GM12865 (cell line): ENCODE results near the gene LRTM2.

Source experiments
- DNase-seq: peaks from one replicate; pipeline ENCODE4 v3.0.0; 2010; ENCODE audit warnings: low read depth
- H3K4me3 ChIP-seq: 2 replicates; pipeline ENCODE4 v1.5.1; 2011; ENCODE audit warnings: mild to moderate bottlenecking, low read depth, low read length, control low read depth
- TF ChIP-seq, protein P1 (sequence below): IDR thresholded peaks from 2 replicates; pipeline ENCODE4 v1.5.1; 2011; ENCODE audit warnings: low read length, control low read depth, low read depth, inconsistent platforms; ENCODE audit not compliant: insufficient read depth; ENCODE audit errors: missing control alignments

Gene LRTM2

DNA sequence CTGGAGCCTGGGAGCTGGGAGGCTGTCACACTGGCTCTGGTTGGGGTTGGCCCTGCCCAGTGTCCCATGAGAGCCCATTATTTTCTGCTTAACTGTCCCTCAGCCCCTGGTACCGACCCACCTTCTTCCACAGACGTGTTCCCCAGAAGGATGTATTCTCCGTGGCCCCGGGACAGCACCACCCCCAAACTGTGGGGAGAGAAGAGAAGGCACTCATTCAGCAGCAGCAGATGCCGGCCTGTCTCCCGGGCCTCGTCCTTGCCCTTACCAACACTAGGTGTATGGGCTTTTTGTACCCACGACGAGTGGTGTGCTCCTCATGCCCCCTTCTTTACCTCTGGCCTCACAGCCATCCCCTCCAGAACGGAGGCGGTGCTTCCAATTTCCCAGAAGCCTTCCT lies 38.1 kb downstream of the LRTM2 start:
- TF ChIP-seq, protein P1, sequence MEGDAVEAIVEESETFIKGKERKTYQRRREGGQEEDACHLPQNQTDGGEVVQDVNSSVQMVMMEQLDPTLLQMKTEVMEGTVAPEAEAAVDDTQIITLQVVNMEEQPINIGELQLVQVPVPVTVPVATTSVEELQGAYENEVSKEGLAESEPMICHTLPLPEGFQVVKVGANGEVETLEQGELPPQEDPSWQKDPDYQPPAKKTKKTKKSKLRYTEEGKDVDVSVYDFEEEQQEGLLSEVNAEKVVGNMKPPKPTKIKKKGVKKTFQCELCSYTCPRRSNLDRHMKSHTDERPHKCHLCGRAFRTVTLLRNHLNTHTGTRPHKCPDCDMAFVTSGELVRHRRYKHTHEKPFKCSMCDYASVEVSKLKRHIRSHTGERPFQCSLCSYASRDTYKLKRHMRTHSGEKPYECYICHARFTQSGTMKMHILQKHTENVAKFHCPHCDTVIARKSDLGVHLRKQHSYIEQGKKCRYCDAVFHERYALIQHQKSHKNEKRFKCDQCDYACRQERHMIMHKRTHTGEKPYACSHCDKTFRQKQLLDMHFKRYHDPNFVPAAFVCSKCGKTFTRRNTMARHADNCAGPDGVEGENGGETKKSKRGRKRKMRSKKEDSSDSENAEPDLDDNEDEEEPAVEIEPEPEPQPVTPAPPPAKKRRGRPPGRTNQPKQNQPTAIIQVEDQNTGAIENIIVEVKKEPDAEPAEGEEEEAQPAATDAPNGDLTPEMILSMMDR, result no peak
- no peak for DNase-seq

DNA sequence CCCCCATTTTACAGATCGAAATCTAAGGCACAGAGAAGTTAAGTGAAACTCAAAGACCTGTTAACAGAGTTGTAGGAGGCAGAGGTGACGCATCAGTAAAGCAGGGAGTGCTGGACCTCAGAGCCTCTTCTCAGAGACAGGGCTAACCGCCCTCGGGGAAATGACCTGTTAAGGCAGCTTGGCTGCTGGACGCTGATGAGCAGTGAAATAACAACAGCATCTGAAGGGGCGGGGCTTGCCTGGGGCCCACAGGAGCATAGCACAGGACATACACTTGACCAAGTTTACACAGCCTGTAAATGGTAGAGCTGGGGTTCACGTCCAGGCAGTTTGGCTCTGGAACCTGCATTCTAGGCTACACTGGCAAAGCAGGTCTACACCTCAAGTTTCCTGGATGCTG lies 39.3 kb downstream of the LRTM2 start:
- DNase-seq, result no peak
- TF ChIP-seq, protein P1, result no peak
- H3K4me3 ChIP-seq, result no peak overlapping the region

More for the DNA sequence above, 38.1 kb downstream of the LRTM2 start:
- no peak overlapping the region for H3K4me3 ChIP-seq

DNA sequence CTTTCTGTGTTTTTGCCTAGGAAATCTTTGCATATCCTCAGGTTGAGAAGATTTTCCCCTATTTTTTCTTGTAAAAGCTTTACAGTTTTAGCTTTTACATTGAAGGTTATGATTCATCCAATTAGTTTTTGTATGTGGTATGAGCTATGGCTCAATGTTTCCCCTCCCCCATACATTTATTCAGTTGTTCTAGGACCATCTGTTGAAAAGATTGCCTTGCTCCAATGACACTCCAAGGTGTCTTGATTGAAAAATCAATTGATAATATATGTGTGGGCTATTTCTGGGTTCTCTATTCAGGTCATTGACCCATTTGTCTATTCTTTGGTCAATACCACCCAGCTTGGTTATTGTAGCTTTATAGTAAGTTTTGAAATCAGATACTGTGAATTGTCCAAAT lies 42.6 kb downstream of the LRTM2 start:
- DNase-seq, result no peak
- TF ChIP-seq, protein P1, result no peak
- no peak overlapping the region for H3K4me3 ChIP-seq

DNA sequence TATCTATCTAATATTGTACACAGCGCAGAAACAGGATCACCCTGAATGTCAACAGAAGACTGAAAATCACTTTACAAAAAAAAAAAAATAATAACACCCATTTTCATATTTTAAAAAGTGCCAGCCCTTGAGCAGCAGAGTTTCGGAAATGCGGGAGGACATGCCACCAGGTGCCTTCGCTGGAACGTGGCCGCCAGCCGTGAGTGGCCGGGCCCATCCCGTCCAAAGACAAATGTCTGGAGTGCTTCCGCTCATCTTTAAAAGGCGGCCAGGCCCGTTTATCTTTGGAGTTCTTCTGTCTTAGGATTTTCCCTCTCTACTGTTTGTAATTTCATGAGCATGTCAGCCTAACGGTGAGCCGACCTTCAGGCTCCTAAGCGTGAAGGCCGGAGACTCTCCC lies 43.5 kb downstream of the LRTM2 start:
- TF ChIP-seq, protein P1, result no peak
- DNase-seq, result no peak
- H3K4me3 ChIP-seq, result no peak overlapping the region

DNA sequence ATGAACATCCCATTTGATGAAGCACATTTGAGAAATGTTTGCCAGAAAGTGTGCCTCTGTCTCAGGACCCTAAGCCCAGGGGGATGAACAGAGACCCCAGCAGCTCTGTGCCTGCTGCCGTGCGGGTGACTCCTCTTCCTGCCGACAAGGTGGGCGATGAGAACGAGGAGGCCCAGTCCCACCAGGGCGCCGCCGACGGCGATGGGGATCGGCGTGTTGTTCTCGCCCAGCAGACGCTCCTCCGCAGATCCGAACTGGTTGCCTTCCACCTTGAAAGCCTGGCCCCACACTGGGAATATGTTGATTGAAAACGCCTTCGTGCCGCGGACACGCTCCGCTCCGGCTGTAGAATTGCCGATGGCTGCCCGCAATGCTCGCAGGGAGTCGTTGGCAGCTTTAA lies 44.1 kb downstream of the LRTM2 start:
- no peak for DNase-seq
- no peak overlapping the region for H3K4me3 ChIP-seq
- TF ChIP-seq, protein P1, result no peak

DNA sequence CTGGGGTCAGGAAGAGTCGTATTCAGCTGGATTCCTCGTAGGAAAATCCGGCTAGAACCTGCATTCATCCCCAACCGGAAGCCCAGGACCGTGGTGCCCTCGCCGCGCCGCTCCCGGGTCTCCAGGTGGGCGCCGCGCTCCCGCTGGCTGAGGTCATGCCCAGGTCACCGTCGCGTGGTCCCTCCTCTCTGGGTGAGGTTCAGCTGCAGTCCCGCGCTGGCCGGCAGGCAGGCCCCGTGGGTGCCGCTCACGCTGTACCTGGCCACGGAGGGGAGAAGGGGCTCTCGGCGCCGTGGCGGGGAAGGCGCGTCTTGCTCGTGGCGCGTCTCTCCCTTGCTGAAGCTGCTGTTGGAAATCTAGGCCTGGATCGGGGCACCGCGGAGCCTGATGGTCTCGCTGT lies 44.5 kb downstream of the LRTM2 start:
- H3K4me3 ChIP-seq, result no peak overlapping the region
- DNase-seq, result no peak
- TF ChIP-seq, protein P1, result no peak

DNA sequence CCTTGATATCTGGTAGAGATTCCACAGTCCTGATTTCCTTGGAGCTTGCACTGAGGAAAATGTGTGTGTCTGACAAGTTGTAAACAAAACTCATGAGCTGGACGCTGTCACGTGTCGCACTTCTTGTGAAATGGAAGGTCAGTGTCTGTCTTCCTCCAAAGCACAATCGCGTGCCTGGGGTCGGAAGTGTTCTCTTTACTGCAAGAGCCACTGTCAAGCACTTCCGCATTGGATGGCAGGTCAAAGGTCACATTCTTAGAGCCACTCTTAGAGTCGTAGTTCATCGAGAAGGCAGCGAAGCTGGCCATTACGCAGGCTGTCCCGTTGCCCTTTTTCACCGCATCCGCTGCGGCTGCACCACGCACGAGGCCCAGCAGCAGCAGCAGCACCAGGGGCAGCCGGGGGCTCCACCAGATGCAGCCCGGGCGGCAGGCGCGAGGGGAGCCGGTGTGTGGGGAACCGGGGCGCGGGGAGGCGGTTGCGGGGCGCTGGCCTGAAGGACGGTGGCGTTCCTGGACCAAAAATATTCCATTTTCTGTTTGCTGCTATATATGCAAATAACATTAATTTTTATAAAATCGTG lies 45.0 kb downstream of the LRTM2 start:
- TF ChIP-seq, protein P1, result no peak
- no peak overlapping the region for H3K4me3 ChIP-seq
- DNase-seq, result no peak
